Esophagus mucosa (tissue), 1 donor: ENCODE results near the gene PKD2. TPM values are rescaled to one million over a fixed set of nuclear protein-coding genes. Genes with fewer than 3 reads are reported as not detected.
A peak's percentile ranks its signal among the peaks of the same experiment; 100 is the strongest.

ENCODE experiments used
- ATAC-seq: fragments of 200-7000 bp; cut with Tn5 transposase; one replicate; pipeline ENCODE4 v1.9.1; 2020
- total RNA-seq: library from RNA; stranded (reverse); gene quantifications from one replicate; pipeline ENCODE4 v1.2.4, GENCODE V29; 2023
- donor health status: DM: yes; HTN: yes; CAD: no.

PKD2 gene
- total RNA-seq, 1 donor from 2014 or later, result 7.5 TPM

DNA sequence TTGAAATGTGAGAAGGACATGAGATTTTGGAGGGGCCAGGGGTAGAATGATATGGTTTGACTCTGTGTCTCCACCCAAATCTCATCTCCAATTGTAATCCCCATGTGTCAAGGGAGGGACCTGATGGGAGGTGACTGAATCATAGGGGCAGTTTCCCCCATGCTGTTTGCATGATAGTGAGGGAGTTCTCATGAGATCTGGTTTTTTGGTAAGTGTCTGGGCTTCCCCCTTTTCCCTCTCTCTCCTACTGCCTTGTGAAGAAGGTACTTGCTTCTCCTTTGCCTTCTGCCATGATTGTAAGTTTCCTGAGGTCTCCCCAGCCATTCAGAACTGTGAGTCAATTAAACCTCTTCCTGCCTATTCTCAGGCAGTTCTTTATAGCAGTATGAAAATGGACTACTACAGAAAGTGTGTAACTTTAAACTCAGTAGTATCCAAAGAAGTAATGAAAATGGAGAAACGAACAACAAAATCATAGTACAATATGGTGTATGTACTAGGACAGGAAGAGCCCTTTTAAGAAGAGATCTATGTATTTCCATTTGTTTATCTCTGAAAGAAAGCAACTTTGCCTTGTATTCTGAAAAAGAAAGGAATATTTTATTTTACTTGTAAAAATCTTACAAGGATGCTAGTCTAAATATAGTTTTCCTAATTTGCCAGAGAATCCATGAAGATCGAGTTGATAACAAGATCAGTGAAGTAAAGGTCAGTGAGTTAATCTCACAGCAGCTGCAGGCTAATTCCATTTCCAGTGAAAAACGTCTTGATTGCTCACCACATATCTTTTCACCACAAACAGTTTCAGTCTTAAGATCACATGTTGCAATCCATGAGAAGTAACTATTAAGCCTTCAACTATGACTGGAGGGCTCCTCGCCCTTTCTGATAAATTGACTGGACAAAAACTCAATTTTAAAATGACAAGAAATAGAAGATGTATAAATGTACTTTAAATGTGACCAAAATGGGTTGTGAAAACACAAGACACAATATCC is 20.5 kb downstream of the PKD2 start:
- ATAC-seq, result no peak

DNA sequence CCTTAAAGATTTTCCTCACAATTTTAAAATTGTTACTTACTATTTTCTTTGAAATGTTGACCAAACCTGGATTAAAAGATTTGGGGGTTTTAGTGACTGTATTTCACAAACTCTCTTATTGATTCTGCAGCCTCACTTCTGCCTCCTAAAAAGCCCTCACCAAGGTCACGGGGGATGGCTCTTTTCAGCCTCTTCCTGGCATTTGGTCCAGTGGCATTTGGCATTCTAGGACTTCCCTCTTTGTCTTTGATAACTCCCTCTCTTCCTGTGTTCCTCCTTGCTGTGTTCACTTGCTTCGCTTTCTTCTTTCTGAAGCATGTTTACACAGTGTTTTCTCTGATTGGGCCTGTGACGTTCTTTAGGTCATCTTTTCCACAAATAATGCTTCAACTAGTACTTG is 21.5 kb downstream of the PKD2 start:
- ATAC-seq, result no peak

DNA sequence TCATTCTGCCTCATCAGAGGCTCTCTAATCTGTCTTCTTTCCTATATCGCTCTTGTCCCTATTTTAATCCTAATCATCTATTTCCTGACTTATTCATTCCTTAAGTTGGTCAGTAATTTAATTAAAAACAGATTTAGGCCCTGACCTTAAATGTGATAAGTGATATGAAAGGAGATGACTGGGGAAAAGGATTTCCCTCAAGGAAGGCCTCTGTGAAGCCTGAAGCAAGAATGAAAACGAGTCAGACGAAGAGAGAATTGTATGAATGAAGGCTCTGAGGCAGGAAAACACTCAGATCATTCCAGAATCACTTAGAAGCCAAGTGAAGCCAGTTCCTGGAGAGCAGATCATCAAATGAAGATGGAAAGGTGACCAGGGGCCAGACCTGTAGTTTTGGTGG is 22.1 kb downstream of the PKD2 start:
- no peak for ATAC-seq

DNA sequence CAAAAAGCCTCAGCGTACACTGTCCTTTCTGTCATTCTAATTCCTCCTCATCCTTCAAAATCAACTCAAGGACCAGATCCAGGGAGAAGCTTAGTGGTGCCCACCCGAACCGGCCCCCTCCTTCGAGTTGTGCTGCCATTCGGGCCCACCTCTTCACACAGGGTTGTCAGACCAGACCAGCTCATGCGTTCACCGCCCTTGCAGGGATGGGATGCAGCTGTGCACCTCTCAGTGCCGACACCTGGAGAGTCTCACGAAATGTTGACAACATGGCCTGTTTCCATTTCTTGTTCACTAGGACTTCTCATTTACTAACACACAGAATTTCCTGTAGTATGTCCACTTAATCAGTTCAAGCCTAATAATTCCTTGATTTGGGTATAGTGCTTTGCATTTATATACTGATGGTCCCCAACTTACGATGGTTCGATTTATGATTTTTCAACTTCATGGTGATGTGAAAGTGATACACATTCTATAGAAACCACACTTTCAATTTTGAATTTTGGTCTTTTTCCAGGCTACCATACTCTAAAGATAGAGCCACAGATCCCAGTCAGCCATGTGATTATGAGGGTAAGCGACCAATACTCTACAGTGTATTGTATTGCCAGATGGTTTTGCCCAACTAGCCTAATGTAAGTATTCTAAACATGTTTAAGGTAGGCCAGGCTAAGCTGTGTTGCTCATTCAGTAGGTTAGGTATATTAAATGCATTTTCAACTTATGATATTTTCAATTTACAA is 23.3 kb downstream of the PKD2 start:
- no peak for ATAC-seq

DNA sequence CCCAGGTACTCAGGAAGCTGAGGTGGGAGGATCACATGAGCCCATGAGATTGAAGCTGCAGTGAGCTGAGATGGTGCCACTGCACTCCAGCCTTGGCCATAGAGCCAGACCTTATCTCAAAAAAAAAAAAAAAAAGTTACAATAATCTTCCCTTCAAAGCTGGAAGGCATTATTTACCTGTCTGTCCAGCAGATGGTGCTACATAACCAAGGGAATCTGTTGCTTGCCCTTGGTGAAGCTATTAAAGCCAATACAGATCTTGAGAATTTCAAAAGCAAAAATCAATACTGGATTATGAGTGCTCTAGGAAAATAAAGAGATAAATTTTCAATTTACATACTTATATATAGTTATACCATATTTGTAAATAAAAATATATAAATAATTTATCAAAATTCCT is 25.9 kb downstream of the PKD2 start:
- ATAC-seq, result peak; percentile 66

DNA sequence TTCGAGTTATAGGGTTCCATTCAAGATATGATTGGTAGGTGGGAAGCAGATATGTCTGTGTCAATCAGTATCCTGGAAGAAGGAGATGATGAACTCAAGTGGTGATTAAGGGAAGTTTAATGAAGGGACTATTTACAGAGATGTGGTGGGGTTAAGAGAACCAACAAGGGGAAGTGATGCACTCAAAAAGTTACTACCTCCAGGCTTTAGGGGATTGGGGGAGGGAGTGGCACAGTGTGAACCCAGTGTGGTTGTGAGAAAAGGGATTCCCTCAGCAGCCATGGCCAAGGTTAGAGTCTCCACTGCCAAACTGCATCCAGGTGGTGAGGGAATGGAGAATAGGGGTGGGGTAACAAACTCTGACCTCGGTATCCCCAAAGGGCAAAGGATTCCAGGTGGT is 27.9 kb downstream of the PKD2 start:
- ATAC-seq, result no peak

DNA sequence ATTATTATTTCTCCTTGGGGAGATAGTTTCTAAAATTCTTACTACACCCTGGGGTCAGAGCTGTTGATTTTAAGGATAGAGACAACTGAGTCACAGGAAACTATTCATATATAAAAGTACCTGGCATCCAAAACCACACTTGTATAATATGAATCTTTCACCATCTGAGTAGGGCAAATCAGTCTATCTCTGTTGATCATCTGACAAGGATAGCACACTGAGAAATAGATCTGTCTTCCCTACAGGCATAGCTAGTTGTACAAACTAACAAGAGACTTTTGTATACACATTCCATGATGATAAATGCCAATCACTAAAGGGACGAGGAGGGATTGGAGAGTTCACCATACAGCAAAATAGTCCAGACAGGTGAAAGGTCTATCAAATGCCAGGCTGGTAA is 30.0 kb downstream of the PKD2 start:
- ATAC-seq, result no peak

DNA sequence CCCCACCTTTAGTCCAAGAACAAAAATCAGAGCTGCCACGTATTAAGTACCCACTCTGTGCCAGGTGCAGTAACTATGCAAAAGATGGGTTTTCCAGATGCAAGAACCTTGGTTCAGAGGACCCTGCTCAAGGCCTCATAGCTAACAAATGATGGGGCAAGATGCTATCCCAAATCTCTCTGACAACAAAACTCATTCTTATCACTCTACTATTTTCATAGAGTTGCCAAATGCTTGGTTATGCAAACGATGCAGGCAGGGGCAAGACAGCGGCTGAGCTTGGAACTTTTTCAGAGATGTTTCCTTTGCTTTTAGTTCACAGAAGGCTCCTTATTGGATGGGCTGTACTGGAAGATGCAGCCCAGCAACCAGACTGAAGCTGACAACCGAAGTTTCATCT is 30.5 kb downstream of the PKD2 start:
- ATAC-seq, result no peak

DNA sequence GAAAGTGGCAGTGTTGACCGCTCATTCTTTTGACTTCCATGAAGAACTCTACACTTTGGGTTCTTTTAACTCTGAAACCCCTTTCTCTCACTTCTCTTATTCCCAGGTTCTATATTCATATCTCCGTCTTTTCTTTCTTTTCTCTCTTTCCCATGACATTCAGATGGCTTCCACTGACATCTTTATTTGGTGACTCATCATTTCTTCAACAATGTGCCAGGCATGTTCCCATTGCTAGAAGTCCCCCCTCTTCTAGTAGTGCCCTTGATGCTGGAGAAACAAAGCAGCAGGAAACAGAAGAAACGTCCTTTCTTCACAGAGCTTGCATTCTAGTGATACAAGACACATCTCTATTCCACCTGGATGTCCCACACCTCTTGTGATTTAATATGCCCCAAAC is 33.3 kb downstream of the PKD2 start:
- no peak for ATAC-seq

DNA sequence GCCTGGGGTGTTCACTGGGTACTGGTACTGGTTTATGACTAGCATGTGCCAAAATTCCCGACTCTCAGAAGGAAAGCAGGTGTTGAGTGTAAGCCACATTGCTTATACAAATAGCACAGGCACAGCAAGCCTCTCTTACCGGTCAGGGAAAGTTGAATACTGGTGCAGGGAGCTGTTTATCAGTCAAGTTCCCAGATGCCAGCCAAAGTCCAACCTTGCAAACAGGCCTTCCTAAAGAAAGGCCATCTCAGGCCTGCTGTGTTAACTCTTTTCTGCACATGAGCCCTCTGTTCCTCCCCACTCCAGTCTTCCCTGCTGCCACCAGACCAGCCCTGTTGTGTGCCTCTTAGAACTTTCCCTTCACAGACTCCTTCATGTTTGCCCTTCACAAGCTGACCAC is 34.2 kb downstream of the PKD2 start:
- no peak for ATAC-seq

DNA sequence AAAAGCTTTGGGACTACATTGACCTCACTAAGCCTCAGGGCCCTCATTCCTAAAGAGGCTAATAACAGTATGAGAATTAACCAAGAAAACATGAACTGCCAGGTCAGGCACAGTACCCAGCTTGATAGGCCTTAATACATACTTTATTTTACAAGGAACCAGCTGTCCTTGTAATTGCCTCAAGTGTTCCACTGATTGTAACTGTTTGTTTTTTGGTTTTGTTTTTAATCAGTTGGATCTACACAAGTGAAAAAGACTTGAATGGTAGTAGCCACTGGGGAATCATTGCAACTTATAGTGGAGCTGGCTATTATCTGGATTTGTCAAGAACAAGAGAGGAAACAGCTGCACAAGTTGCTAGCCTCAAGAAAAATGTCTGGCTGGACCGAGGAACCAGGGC is 35.6 kb downstream of the PKD2 start:
- ATAC-seq, result no peak

DNA sequence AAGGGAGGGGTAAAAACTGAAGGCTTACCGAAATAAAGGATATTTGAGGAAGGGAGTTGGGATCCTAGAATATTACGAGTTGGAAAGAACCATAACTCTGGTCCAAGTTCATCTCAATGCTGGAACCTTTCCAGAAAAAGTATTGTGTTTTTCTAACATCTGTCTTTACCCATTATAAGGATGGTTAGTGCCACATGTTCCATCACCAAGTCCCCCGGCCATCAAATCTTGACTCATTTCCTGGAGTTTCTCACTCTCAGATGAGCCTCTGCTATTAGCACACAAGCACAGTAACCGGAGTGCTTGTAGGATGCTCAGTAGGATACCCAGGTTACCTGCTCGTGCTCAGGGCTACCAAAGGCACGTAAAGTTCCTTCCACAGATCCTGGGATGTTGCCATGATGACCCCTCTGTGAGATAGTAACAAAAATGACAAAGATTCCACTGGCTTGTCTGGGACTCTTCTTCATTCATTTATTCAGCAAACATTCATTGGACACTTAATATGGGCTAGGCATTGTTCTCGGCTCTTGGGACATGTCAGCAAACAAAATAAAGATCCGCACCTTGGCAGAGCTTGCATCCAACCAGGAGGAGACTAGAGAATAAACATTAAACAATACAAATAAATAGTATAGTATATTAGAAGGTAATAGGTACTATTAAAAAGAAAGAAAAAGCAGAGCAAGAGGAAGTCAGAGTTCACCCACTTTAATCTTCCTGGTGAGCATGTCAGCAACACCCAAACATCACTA is 36.3 kb downstream of the PKD2 start:
- ATAC-seq, result no peak

DNA sequence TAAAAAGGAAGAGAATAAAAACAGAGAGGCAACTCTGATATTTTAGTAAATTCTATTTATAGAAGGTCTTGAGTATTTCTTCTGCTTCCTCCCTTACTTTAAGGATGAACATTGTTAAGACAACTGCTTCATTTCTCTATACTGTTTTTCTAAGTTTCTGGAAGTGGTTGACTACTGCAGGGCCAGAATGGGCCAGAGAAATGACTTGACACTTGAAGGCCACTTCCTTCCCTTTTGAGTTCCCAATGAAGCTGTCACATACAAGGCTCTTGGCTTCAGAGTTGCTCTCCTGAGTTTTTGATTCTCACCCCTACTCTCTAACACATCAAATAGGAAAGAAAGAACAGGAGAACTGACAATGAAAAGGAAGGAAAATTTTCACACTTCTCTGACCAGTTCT is 37.6 kb downstream of the PKD2 start:
- ATAC-seq, result no peak

DNA sequence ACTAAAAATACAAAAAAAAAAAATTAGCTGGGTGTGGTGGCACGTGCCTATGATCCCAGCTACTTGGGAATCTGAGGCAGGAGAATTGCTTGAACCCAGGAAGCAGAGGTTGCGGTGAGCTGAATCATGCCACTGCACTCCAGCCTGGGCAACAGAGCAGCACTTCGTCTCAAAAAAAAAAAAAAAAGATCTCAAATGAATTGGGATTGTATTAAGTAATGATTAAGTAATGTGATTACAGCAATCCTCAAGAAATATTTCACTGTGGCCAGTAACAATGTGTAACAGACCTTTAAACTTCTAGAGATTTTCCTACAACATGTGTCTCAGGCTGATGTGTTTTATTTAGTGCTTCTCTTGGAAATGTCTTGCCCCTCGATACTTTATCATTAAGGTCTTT is 46.8 kb downstream of the PKD2 start:
- ATAC-seq, result no peak

DNA sequence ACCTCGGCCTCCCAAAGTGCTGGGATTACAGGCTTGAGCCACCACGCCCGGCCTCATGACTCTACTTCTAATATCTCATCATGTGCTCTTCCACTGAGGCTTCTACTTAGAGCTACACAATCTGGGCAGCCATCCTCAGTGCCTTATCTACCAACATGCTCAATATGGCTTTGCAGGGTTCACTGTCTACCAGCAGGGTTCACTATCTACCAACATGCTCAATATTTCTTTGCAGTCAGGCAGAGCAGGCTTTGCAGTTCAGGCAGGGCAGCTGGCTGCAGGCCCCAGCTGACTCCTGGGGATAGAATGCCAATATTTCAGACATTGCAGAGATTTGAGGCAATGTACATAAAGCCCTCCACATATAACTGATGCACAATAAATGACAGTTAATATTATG is 47.5 kb downstream of the PKD2 start:
- peak; percentile 90 for ATAC-seq

DNA sequence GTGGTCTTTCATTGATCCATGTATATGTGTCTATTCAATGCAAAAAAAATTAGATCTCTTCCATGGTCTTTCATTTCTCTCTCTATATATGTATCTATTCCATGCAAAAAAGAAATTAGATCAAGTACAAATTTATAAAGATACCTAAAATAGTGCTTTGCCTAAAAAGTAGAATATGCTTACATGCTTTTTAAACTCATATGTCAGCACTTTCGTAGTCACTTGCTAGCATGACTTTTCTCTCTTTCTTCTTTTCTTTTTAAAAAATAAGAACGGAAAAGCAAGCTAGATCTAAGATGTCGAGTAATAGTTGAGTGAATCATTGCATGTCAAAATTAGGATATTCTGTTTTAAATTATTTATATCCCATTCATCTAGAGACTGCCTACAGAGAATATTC is 50.9 kb downstream of the PKD2 start:
- ATAC-seq, result no peak

DNA sequence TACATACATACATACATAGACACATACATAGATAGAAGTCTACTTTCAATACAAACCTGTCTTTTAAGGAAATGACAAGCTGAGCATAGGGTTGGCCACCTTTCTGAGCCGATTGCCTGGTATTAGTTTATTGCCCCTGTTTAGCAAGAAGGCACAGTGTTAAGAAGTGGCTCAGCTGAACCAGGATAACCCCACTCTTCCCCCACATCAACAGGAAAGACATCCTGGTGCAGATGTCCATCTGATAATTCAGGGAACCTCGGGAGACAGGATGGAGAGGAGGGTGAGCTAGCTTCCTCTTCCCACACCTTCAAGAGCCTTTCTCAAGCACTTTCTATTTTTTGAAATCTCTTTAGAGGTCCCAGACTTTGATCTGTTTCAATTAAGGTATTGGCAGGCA is 52.3 kb downstream of the PKD2 start:
- ATAC-seq, result no peak

DNA sequence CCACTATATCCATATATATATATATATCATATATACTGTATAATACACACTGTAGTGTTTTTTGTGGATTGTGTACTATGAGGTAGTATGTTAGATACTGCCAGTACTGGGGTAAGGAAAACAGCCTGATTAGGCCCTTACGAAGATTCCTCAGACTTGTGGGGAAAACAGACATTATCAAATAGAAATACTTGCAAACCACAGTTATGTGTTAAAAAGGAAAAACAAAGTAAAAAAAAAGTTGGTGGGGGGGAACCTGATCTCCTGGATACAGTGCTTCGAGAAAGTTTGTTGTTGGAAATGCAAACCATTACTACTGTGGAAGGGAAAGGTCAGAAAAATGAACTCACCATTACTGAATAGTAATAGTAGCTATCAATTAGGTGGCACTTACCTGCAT is 53.0 kb downstream of the PKD2 start:
- no peak for ATAC-seq

DNA sequence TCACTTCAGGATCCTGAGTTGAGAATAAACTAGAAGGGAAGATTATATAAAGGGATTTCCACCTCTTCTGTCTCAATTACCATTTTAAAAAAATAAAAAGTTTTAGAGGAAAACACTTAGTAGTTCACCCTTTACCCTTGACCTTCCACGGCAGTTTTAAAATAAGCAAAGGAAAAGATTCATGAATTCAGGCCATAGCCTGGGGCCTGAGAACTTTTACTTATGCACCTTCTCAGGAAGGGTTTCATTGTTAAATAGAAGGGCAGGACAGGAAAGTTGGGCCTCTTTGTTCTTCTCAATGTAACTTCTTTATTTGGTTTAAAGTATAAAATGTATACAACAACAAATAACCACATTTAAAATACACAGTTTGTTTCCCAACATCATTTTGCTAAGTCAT is 54.9 kb downstream of the PKD2 start:
- no peak for ATAC-seq

DNA sequence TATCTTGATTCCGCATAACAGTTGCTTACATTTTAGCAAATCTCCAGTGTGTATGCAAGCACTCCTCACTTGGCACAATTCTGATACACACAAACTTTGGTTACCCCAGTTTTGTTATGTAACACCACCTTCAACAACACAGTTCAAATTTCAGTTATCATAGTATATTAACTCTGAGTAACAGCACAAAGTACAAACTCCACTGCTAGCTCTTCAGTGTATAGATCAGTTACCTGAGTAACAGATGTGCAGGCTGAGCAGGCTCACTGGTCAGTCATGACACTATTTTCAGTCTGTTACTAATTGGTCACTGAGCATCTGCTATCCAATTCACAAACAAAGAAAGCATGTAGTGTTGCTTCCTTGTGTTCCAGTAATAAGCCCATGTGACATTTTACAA is 55.4 kb downstream of the PKD2 start:
- peak; percentile 63 for ATAC-seq

DNA sequence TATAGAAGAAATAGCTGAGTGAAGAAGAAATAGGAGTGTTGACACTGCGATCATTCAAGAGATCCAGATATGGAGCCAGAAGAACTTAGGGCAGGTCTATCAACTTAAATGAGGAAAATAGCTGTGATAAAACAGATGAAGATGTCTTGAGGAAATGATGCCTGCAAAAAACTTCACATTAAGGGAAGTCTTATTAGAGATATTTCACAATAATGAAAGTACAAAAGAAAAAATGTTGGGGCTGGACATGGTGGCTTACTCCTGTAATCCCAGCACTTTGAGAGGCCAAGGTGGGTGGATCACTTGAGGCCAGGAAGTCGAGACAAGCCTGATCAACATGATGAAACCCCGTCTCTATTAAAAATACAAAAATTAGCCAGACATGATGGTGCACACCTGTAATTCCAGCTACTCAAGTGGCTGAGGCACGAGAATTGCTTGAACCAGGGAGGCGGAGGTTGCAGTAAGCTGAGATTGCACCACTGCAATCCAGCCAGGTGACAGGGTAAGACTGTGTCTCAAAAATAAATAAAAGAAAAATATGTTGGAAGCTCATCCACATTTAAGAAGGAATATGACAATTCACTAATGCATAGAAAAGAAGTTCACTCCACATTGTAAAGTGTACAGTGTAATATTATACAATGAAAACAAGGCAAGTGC is 56.3 kb downstream of the PKD2 start:
- ATAC-seq, result peak; percentile 80

DNA sequence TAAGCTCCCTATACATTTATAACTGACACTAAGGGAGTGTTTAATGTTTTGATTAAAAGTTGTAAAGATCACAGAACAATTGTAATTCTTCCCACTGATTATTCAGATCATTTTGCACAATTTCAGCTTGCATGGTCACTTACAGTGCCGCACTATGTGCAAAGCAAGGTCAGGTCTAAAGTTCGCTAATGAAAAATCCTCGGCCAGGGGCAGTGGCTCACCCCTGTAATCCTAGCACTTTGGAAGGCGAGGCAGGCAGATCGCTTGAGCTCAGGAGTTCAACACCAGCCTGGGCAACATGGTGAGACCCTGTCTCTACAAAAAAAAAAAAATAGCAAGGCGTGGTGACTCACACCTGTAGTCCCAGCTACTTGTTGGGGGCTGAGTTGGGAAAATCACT is 57.0 kb downstream of the PKD2 start:
- ATAC-seq, result no peak

DNA sequence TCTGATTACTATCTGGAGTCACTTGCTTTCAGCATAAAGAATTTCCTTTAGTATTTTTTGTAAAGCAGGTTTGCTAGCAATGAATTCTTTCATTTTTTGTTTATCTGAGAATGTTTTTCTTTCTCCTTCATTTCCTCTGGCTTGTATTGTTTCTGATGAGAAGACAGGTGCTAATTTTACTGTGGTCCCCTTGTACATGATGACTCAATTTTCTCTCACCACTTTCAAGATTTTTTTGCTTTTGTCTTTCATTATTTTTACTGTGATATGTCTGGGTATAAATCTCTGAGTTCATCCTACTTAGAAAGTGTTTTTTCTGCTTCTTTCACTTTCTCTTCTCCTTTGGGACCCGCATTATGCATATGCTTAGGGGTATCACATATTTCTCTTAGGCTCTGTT is 62.6 kb downstream of the PKD2 start:
- ATAC-seq, result no peak
